Upper lobe of right lung (tissue), 1 donor: ENCODE data around the gene PGM2L1. TPM values are rescaled to one million over a fixed set of nuclear protein-coding genes. Genes with fewer than 3 reads are reported as not detected.

Experiments
- ATAC-seq: fragments of 200-7000 bp; cut with Tn5 transposase; one replicate; pipeline ENCODE4 v1.9.1; 2020; ENCODE audit warnings: mild to moderate bottlenecking, moderate library complexity
- DNase-seq: peaks from one replicate; pipeline ENCODE4 v3.0.0-alpha.2; 2020
- H3K27ac ChIP-seq: fragments of 200-600 bp; one replicate; pipeline ENCODE4 v1.8.0; 2022
- H3K27me3 ChIP-seq: fragments of 200-600 bp; one replicate; pipeline ENCODE4 v1.8.0; 2022; ENCODE audit warnings: mild to moderate bottlenecking
- H3K36me3 ChIP-seq: fragments of 200-600 bp; one replicate; pipeline ENCODE4 v1.8.0; 2022
- H3K4me1 ChIP-seq: fragments of 200-600 bp; one replicate; pipeline ENCODE4 v1.8.0; 2022
- H3K4me3 ChIP-seq: fragments of 200-600 bp; one replicate; pipeline ENCODE4 v1.8.0; 2022; ENCODE audit warnings: mild to moderate bottlenecking
- H3K9me3 ChIP-seq: fragments of 200-600 bp; one replicate; pipeline ENCODE4 v1.8.0; 2022
- intact Hi-C: fragments of 100-400 bp; cut with DNase I; formaldehyde crosslinking; loops from one replicate; pipeline ENCODE4 v1.11.0; 2022
- microRNA-seq: library from miRNA; unstranded; fragments of <30 nt; microRNA quantifications from one replicate; pipeline ENCODE4 v1.2.0, GENCODE V29; 2020; ENCODE audit warnings: borderline microRNAs expressed
- total RNA-seq: library from RNA; stranded (reverse); fragmentation: NEBNext Ultra II Directional; extraction: Animal tissue kit (Norgen Biotek cat#: 25700); gene quantifications from one replicate; pipeline ENCODE4 v1.2.1, GENCODE V29; 2021
- TF ChIP-seq, protein P1 (sequence below): fragments of 200-600 bp; IDR thresholded peaks from one replicate; pipeline ENCODE4 v1.8.0; 2022; ENCODE audit warnings: antibody characterized with exemption
- donor health status: DM: no; HTN: yes; CAD: no; lungs with severe emphysema.

Gene PGM2L1
- total RNA-seq, 1 donor from 2014 or later, result 5.1 TPM

- ATAC-seq, result no peak
Observed at GRCh38 chr11:74284466-74284865, 113.8 kb downstream of the PGM2L1 start.

DNA sequence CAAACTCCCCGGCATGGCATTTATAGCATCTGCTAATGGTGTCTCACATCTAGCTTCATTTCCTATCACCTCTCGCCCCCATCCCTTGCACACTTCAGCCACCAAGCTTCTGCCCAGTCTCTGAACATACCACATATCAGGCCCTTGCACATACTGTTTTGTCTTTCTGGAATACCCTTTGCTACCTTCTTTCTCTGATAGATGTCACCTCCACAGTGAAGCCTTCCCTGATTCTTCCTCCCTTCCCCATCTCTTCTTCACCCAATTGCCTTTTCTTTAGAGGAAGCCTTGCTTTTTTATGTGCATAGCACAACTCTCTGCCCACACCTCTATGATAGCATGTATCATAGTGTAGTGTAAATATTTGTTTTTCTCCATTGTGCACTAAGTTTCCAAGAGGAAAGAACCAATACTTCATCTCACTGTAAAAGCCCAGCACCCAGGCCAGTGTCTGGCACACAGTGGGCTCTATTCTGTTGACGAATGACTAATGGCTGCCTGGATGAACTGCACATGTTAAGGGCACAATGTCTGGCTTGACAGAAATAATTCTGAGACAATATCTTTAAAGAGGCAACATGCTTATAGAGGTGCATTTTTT, 114.6 kb downstream of the PGM2L1 start:
- Histone ChIP-seq H3K27me3 (no peaks in the 10 kb centered on the region), H3K4me1 (peaks cover 3% of the 10 kb centered on the region), H3K27ac (no peak overlapping the region), H3K9me3 (no peaks in the 10 kb centered on the region), H3K4me3 (no peak overlapping the region), H3K36me3 (no peaks in the 10 kb centered on the region)
- intact Hi-C loops, result no loop called here
- TF ChIP-seq, protein P1, sequence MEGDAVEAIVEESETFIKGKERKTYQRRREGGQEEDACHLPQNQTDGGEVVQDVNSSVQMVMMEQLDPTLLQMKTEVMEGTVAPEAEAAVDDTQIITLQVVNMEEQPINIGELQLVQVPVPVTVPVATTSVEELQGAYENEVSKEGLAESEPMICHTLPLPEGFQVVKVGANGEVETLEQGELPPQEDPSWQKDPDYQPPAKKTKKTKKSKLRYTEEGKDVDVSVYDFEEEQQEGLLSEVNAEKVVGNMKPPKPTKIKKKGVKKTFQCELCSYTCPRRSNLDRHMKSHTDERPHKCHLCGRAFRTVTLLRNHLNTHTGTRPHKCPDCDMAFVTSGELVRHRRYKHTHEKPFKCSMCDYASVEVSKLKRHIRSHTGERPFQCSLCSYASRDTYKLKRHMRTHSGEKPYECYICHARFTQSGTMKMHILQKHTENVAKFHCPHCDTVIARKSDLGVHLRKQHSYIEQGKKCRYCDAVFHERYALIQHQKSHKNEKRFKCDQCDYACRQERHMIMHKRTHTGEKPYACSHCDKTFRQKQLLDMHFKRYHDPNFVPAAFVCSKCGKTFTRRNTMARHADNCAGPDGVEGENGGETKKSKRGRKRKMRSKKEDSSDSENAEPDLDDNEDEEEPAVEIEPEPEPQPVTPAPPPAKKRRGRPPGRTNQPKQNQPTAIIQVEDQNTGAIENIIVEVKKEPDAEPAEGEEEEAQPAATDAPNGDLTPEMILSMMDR, result no peak
- no peak for ATAC-seq
- DNase-seq, result no peak

More at GRCh38 chr11:74284466-74284865, 113.8 kb downstream of the PGM2L1 start:
- H3K4me3 ChIP-seq, result no peak overlapping the region
- no peaks in the 10 kb centered on the region for H3K9me3 ChIP-seq
- TF ChIP-seq, protein P1, result no peak
- intact Hi-C loops, result no loop called here
- H3K27ac ChIP-seq, result no peak overlapping the region
- H3K4me1 ChIP-seq, result peaks cover 3% of the 10 kb centered on the region
- no peaks in the 10 kb centered on the region for H3K36me3 ChIP-seq
- H3K27me3 ChIP-seq, result no peaks in the 10 kb centered on the region
- DNase-seq, result no peak

DNA sequence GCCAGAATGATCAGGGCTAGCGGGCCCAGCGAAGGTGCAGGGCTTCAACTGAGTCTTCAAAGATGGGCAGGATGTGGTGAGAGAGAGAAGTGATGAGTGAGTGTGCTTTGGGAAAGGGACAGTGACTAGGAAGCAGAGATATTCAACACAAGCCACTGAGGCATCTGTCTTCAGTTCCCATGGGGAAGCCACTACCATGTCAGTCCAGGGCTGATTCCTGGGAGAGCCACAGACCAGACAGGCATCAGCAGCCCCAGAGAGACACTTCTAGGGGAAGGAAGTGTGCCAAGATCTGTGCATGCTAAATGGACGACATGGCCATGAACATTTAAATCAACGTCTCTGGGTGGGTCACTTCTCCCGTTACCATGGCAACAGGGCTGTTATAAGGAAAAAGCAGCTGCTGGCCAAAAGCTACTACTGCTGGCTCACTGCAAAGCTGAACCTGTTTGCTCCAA, 115.3 kb downstream of the PGM2L1 start:
- TF ChIP-seq, protein P1, result no peak
- Histone ChIP-seq H3K36me3 (no peaks in the 10 kb centered on the region), H3K4me3 (no peak overlapping the region), H3K9me3 (no peaks in the 10 kb centered on the region), H3K27ac (no peak overlapping the region), H3K27me3 (no peaks in the 10 kb centered on the region), H3K4me1 (peaks cover 3% of the 10 kb centered on the region)
- DNase-seq, result no peak
- intact Hi-C loops, result no loop called here
- no peak for ATAC-seq

- intact Hi-C loops, result no loop called here
- DNase-seq, result peak; percentile 72
- H3K9me3 ChIP-seq, result no peaks in the 10 kb centered on the region
- peak; percentile 88 for ATAC-seq
- H3K4me3 ChIP-seq, result no peak overlapping the region
- no peaks in the 10 kb centered on the region for H3K27me3 ChIP-seq
- no peaks in the 10 kb centered on the region for H3K36me3 ChIP-seq
- H3K4me1 ChIP-seq, result peaks cover 3% of the 10 kb centered on the region
- no peak overlapping the region for H3K27ac ChIP-seq
- TF ChIP-seq, protein P1, result no peak
Observed at GRCh38 chr11:74282421-74282820, 115.8 kb downstream of the PGM2L1 start.

DNA sequence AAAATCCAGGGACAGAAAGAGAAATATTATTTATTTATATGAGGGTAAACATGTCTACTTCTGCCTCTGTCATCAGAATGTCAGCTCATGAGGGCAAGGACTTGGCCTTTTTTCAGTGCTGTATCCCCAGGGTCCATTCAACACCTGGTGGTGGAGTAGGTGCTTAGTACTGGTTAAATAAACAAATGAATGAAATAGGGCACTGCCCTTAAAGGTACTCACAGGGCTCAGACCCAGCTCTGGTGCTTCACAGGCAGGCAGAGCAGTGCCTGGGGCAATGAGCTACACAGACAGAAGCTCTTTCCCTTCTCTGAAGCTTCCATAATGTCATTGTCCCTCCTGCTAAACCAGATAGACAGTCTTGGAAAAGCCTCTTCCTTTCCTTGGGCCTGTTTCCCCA, 117.7 kb downstream of the PGM2L1 start:
- TF ChIP-seq, protein P1, result no peak
- no peak overlapping the region for H3K27ac ChIP-seq
- no peaks in the 10 kb centered on the region for H3K36me3 ChIP-seq
- intact Hi-C loops, result no loop called here
- no peak for DNase-seq
- H3K4me3 ChIP-seq, result no peak overlapping the region
- peaks cover 3% of the 10 kb centered on the region for H3K4me1 ChIP-seq
- peak; percentile 67 for ATAC-seq
- H3K27me3 ChIP-seq, result no peaks in the 10 kb centered on the region
- no peaks in the 10 kb centered on the region for H3K9me3 ChIP-seq

Small RNA genes within 50 kb of the gene (microRNA-seq; reads per million reads assigned to microRNA genes)
- gene MIR548AL, result 0.66 reads per million

Other genes with a start within 250 kb of the PGM2L1 start
- gene C2CD3, start 227.4 kb downstream of the PGM2L1 start, total RNA-seq, result 26.8 TPM
- gene PPME1, start 227.1 kb downstream of the PGM2L1 start, total RNA-seq, result 32.0 TPM
- 0.96 TPM for gene P4HA3, start 86.8 kb downstream of the PGM2L1 start, total RNA-seq
- 20.9 TPM for gene KCNE3, start 69.1 kb upstream of the PGM2L1 start, total RNA-seq
- 2.1 TPM for gene LIPT2, start 95.3 kb upstream of the PGM2L1 start, total RNA-seq
- gene POLD3, start 194.1 kb upstream of the PGM2L1 start, total RNA-seq, result 16.7 TPM